SKM-1 treated with dmso at 0.1 percent for 144 hours (cell line): ENCODE data around the gene LPCAT2.

Source experiments
- DNase-seq: peaks from one replicate; lab custom pipeline; 2025; ENCODE audit not compliant: unreplicated experiment; lab: John Stamatoyannopoulos, UW

The LPCAT2 gene, protein sequence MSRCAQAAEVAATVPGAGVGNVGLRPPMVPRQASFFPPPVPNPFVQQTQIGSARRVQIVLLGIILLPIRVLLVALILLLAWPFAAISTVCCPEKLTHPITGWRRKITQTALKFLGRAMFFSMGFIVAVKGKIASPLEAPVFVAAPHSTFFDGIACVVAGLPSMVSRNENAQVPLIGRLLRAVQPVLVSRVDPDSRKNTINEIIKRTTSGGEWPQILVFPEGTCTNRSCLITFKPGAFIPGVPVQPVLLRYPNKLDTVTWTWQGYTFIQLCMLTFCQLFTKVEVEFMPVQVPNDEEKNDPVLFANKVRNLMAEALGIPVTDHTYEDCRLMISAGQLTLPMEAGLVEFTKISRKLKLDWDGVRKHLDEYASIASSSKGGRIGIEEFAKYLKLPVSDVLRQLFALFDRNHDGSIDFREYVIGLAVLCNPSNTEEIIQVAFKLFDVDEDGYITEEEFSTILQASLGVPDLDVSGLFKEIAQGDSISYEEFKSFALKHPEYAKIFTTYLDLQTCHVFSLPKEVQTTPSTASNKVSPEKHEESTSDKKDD

DNA sequence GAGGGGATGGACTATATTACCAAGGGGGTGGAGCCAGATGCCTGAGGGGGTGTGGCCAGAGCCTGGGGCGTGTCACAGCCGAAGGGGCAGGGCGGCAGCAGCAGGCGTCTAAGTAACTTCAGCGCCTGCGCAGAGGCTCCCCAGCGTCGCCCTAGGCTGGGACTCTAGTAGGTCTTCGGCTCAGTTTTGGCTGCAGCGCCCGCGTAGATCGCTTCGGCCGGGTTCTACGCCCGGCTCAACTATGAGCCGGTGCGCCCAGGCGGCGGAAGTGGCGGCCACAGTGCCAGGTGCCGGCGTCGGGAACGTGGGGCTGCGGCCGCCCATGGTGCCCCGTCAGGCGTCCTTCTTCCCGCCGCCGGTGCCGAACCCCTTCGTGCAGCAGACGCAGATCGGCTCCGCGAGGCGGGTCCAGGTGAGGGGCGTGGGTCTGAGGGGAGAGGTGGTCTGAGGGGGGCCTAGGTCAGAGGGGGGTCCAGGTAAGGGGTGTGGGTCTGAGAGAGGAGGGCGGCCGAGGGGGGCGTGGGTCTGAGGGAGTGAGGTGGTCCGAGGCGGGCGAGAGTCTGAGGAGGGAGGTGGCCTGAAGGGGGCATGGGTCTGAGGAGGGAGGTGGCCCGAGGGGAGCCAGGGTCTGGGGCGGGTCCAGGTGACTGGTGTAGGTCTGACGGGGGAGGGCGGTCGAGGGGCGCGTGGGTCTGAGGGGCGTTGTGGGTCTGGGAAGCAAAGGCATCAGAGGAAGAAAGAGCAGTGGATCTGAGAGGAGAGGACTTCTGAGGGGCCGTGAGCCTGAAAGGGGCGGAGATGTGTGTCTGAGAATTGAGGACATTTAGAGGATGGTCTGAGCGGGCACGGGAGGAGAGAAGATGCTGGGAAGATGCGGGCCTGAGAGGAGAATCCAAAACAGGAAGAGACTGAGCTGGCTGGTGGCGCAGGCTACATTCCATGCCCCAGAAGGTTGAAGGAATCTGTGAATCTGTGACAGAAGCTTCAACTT is at the start of gene LPCAT2:
Gene LPCAT2, plus strand, starts transcription at position 132 of the 991 bp plus-strand sequence. Its CDS starts 110 bp downstream, at position 242.
- DNase-seq = peak; percentile 85

- DNase-seq = no peak
Measured at GRCh38 chr16:55462241-55462640, 46.6 kb upstream of the LPCAT2 start.

DNA sequence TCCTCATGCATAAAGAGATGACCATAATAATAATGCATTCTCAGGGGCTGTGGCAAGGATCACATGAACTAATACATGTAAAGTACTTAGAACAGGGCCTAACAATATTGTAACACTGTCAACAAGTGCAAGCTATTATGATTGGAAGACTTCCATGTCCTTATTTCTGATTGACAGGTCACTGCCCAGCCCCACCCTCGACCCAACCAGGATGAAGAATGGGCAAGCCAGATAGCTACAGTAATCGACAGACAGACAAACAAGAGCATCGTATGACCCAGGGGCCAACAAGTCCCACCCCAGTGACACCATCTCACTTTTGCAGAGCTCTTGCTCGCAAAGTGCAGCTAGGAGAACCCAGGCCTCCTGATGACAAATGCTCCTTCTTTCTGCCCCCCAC is 44.5 kb upstream of the LPCAT2 start:
- no peak for DNase-seq

- peak; percentile 76 for DNase-seq
Measured at GRCh38 chr16:55465077-55465896, 43.6 kb upstream of the LPCAT2 start.

- no peak for DNase-seq
Measured at GRCh38 chr16:55466209-55466608, 42.7 kb upstream of the LPCAT2 start.

DNA sequence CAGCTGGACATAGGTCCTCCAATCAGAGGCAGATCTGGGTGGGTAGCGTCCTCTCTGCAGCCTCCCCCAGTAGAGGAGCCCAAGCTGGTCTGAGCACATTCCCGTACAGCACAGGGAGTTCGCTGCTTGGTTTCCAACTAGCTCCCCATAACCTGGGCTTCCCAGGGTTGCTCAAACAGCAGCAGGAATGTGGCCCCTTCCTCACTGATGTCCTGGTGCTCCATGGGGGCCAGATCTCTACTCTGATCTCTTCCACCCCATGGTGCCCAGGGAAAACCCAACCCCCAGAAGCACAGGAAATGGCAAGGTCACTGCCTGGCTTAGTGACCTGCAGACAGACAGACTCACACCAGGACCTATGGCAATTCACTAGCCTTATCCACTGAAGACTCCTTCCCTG is 41.0 kb upstream of the LPCAT2 start:
- DNase-seq = no peak

DNA sequence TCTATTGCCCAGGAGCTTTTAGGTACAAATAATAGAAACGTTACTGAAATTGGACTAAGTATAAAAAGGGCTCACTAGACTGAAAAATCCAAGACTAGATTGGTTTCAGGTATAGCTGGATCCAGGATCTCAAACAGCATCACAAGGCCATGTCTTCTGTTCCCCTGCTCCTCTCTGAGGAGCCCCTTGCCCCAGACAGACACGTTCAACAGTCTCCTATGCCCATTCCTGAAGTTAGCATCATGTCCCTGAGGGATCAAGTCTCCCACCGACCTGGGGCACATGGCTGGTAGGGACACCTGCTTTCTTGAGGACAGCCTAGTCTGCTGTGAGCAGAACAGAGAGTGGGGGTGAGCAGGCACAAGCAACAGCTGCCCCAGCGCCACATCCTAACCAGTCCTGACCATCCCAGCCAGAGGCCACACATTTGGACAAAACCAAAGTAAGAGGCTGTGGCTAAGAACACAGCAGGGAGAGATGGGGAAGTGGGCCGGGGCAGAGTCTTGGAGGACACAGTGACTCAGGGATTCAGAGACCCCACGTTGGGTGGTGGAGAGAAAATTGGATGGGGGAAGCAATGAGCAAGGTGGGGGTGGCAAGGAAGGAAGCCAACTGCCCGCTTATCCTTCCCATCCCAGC is 40.4 kb upstream of the LPCAT2 start:
- DNase-seq = no peak

- no peak for DNase-seq
Measured at GRCh38 chr16:55469821-55470532, 38.9 kb upstream of the LPCAT2 start.

GRCh38 chr16:55470533-55471371 is 38.1 kb upstream of the LPCAT2 start:
- no peak for DNase-seq

- no peak for DNase-seq
Measured at GRCh38 chr16:55471448-55472097, 37.3 kb upstream of the LPCAT2 start.

- no peak for DNase-seq
Measured at GRCh38 chr16:55473587-55473986, 35.3 kb upstream of the LPCAT2 start.

DNA sequence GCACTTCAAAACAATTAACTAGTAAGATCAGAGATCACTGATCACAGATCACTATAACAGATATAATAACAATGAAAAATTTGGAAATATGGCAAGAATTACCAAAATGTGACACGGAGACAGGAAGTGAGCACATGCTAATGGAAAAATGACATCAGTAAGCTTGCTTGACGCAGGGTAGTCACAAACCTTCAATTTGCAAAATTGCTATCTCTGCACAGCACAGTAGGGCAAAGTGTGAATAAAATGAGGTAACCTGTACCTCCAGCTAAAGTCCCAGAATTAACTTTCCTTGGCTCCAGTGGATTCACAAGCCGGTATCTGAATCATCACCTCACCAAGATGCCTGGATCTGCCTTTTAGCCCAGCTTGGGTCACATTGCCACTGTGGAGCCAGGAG is 34.1 kb upstream of the LPCAT2 start:
- no peak for DNase-seq

DNA sequence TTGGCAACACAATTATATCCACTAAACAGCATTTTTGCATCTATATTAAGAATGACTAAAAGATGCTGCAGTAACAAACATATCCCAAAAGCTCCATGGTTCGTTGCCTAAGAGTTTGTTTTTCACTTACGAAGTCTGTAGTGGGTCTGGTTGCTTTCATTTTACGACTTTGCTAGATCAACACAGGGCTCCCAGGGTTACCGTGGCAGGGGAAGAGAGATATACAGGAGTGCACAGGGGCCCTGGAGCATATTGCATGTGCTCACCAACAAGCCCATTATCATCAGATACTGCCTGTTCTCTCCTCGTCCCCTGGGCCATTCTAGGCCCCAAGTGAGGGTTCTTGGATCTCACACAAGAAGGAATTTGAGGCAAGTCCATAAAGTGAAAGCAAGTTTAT is 33.0 kb upstream of the LPCAT2 start:
- DNase-seq = no peak

GRCh38 chr16:55476625-55477533 is 32.0 kb upstream of the LPCAT2 start:
- no peak for DNase-seq

GRCh38 chr16:55477736-55478135 is 31.1 kb upstream of the LPCAT2 start:
- DNase-seq = no peak

DNA sequence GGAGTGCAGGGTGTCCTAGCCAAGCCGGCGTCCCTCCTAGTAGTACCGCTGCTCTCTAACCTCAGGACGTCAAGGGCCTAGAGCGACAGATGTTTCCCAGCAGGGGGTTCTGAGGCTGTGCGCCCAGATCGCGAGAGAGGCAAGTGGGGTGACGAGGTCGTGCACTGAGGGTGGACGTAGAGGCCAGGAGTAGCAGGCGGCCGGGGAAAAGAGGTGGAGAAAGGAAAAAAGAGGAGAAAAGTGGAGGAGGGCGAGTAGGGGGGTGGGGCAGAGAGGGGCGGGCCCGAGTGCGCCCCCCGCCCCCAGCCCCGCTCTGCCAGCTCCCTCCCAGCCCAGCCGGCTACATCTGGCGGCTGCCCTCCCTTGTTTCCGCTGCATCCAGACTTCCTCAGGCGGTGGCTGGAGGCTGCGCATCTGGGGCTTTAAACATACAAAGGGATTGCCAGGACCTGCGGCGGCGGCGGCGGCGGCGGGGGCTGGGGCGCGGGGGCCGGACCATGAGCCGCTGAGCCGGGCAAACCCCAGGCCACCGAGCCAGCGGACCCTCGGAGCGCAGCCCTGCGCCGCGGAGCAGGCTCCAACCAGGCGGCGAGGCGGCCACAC is 29.9 kb upstream of the LPCAT2 start, which contains the start of gene MMP2:
Gene MMP2, plus strand, starts transcription at position 372 of the 603 bp plus-strand sequence. CDS start 282 bp downstream, outside the sequence.
- no peak for DNase-seq
